ENCODE data around the gene USF3. TPM values are rescaled to one million over a fixed set of nuclear protein-coding genes. Genes with fewer than 3 reads are reported as not detected.
A peak's percentile ranks its signal among the peaks of the same experiment; 100 is the strongest.

USF3 gene
- total and polyA plus RNA-seq, 2 of the 13 experiments (the other 11 are each of a cell fraction or from before 2014, with no cell fraction given), result 6.3 to 15.2 TPM

GRCh38 chr3:113745756-113746547, 49.5 kb upstream of the USF3 start, which contains the start of gene NAA50 (continued):
- 0 out of 2 replicates have a peak, but pooled peaks have one; percentile 8 for TF ChIP-seq GTF2F1 (IDR thresholded peaks at IDR 0.05; ENCODE audit: low read length)
- TF ChIP-seq SKI (IDR thresholded peaks at IDR 0.05; ENCODE audit: partially characterized antibody), result peak; percentile 69
- peak; percentile 80; the same call in 1 of the 2 replicates for TF ChIP-seq ZNF891 (CRISPR knock-in tag; IDR thresholded peaks at IDR 0.05)
- 0 out of 2 replicates have a peak, but pooled peaks have one; percentile 35 for TF ChIP-seq IKZF5 (CRISPR knock-in tag; IDR thresholded peaks at IDR 0.05)
- peak; percentile 60 for TF ChIP-seq PPARG (CRISPR knock-in tag; conservative IDR thresholded peaks at IDR 0.05)
- peak; percentile 74; the same call in 1 of the 2 replicates for TF ChIP-seq ZNF225 (CRISPR knock-in tag; IDR thresholded peaks at IDR 0.05)
- peak; percentile 74 for TF ChIP-seq POLR2AphosphoS5 (IDR thresholded peaks at IDR 0.05; ENCODE audit: low read depth, low read length)
- no peak for TF ChIP-seq ZNF83 (CRISPR knock-in tag; IDR thresholded peaks at IDR 0.05; ENCODE audit: borderline replicate concordance)
- TF ChIP-seq TCF12 (IDR thresholded peaks at IDR 0.05), result no peak
- peak; percentile 80; the same call in 1 of the 2 replicates for TF ChIP-seq TCF12 (CRISPR knock-in tag; IDR thresholded peaks at IDR 0.05)
- peak; percentile 43; the same call in 1 of the 2 replicates for TF ChIP-seq ZNF792 (CRISPR knock-in tag; IDR thresholded peaks at IDR 0.05)
- TF ChIP-seq MED1 (CRISPR knock-in tag; IDR thresholded peaks at IDR 0.05), result peak; percentile 33; the same call in 1 of the 2 replicates
- no peak for TF ChIP-seq NFIB (CRISPR knock-in tag; IDR thresholded peaks at IDR 0.05; ENCODE audit: borderline replicate concordance)
- 0 out of 2 replicates have a peak, but pooled peaks have one; percentile 1 for TF ChIP-seq FOXJ3 (CRISPR knock-in tag; IDR thresholded peaks at IDR 0.05; ENCODE audit: borderline replicate concordance)
- peak; percentile 50 for TF ChIP-seq RBM22 (optimal IDR thresholded peaks at IDR 0.05; ENCODE audit: low read length)
- peak; percentile 24; the same call in 1 of the 2 replicates for TF ChIP-seq KDM4B (CRISPR knock-in tag; IDR thresholded peaks at IDR 0.05)
- peak; percentile 86; the same call in 1 of the 2 replicates for TF ChIP-seq DNMT1 (CRISPR knock-in tag; IDR thresholded peaks at IDR 0.05)
- TF ChIP-seq, protein P1, sequence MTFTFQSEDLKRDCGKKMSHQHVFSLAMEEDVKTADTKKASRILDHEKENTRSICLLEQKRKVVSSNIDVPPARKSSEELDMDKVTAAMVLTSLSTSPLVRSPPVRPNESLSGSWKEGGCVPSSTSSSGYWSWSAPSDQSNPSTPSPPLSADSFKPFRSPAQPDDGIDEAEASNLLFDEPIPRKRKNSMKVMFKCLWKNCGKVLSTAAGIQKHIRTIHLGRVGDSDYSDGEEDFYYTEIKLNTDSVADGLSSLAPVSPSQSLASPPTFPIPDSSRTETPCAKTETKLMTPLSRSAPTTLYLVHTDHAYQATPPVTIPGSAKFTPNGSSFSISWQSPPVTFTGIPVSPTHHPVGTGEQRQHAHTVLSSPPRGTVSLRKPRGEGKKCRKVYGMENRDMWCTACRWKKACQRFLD (CRISPR knock-in tag; IDR thresholded peaks at IDR 0.05; ENCODE audit: borderline replicate concordance), result no peak; the same call in 1 of the 2 replicates
- no peak for TF ChIP-seq LCORL (IDR thresholded peaks at IDR 0.05)
- TF ChIP-seq LCORL (CRISPR knock-in tag; IDR thresholded peaks at IDR 0.05), result peak; percentile 16
- TF ChIP-seq ZNF557 (CRISPR knock-in tag; IDR thresholded peaks at IDR 0.05), result 0 out of 2 replicates have a peak, but pooled peaks have one; percentile 17
- no peak; the same call in none of the 2 replicates for TF ChIP-seq ZNF788 (CRISPR knock-in tag; IDR thresholded peaks at IDR 0.05; ENCODE audit: borderline replicate concordance)
- TF ChIP-seq ZNF569 (CRISPR knock-in tag; IDR thresholded peaks at IDR 0.05; ENCODE audit: borderline replicate concordance), result no peak; the same call in 1 of the 2 replicates
- TF ChIP-seq, protein P2, sequence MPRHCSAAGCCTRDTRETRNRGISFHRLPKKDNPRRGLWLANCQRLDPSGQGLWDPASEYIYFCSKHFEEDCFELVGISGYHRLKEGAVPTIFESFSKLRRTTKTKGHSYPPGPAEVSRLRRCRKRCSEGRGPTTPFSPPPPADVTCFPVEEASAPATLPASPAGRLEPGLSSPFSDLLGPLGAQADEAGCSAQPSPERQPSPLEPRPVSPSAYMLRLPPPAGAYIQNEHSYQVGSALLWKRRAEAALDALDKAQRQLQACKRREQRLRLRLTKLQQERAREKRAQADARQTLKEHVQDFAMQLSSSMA (CRISPR knock-in tag; IDR thresholded peaks at IDR 0.05), result 0 out of 2 replicates have a peak, but pooled peaks have one; percentile 51
- TF ChIP-seq FOXC1 (CRISPR knock-in tag; IDR thresholded peaks at IDR 0.05; ENCODE audit: borderline replicate concordance), result peak; percentile 96
- TF ChIP-seq TAF15 (IDR thresholded peaks at IDR 0.05; ENCODE audit: low read depth, low read length, poor library complexity, severe bottlenecking), result no peak
- 0 out of 2 replicates have a peak, but pooled peaks have one; percentile 47 for TF ChIP-seq NFRKB (IDR thresholded peaks at IDR 0.05)
